Activated CD8-positive, alpha-beta T cell treated with anti-CD3 and anti-CD28 coated beads for 36 hours (primary cell): ENCODE measurements around the gene TBC1D16. TPM values are rescaled to one million over a fixed set of nuclear protein-coding genes. Genes with fewer than 3 reads are reported as not detected.

Experiments
- ATAC-seq: fragments of 200-7000 bp; cut with Tn5 transposase; one replicate; pipeline ENCODE4 v1.10.0; 2021; ENCODE audit warnings: mild to moderate bottlenecking, moderate library complexity
- CTCF ChIA-PET: fragments of 350-600 bp; sonication (Branson Sonifier 250); formaldehyde crosslinking; loops from one replicate; lab custom pipeline; 2021; ENCODE audit warnings: antibody characterized with exemption; lab: Charles Lee
- POLR2A ChIA-PET: fragments of 350-600 bp; sonication (Branson Sonifier 250); formaldehyde crosslinking; loops from one replicate; lab custom pipeline; 2021; ENCODE audit warnings: antibody characterized with exemption; lab: Charles Lee
- DNase-seq: peaks from one replicate; pipeline ENCODE4 v3.0.0-alpha.2; 2020
- H3K27ac Mint-ChIP-seq: one replicate; pipeline ENCODE4 v1.8.0; 2021; ENCODE audit warnings: mild to moderate bottlenecking, mixed read lengths
- H3K27me3 Mint-ChIP-seq: one replicate; pipeline ENCODE4 v1.8.0; 2021; ENCODE audit warnings: mixed read lengths
- H3K36me3 Mint-ChIP-seq: one replicate; pipeline ENCODE4 v1.8.0; 2021; ENCODE audit warnings: low read depth, mixed read lengths
- H3K4me1 Mint-ChIP-seq: one replicate; pipeline ENCODE4 v1.8.0; 2021; ENCODE audit warnings: low read depth, mixed read lengths
- H3K4me3 Mint-ChIP-seq: one replicate; pipeline ENCODE4 v1.8.0; 2021; ENCODE audit warnings: mild to moderate bottlenecking, moderate library complexity, mixed read lengths
- H3K9me3 Mint-ChIP-seq: one replicate; pipeline ENCODE4 v1.8.0; 2021; ENCODE audit warnings: mixed read lengths
- intact Hi-C: fragments of 100-400 bp; cut with micrococcal nuclease; formaldehyde crosslinking; loops from one replicate; pipeline ENCODE4 v1.10.0; 2022
- total RNA-seq, 2 experiments: library from RNA; stranded (reverse); gene quantifications; one replicate each; pipeline ENCODE4 v1.2.3, GENCODE V29; 2021
- TF ChIP-seq, protein P1 (sequence below): fragments of 200-600 bp; IDR thresholded peaks from one replicate; pipeline ENCODE4 v1.8.0; 2022; ENCODE audit warnings: antibody characterized with exemption, mild to moderate bottlenecking

Gene TBC1D16
- total RNA-seq, 2 experiments from 2014 or later, result 9.6 to 12.0 TPM

DNA sequence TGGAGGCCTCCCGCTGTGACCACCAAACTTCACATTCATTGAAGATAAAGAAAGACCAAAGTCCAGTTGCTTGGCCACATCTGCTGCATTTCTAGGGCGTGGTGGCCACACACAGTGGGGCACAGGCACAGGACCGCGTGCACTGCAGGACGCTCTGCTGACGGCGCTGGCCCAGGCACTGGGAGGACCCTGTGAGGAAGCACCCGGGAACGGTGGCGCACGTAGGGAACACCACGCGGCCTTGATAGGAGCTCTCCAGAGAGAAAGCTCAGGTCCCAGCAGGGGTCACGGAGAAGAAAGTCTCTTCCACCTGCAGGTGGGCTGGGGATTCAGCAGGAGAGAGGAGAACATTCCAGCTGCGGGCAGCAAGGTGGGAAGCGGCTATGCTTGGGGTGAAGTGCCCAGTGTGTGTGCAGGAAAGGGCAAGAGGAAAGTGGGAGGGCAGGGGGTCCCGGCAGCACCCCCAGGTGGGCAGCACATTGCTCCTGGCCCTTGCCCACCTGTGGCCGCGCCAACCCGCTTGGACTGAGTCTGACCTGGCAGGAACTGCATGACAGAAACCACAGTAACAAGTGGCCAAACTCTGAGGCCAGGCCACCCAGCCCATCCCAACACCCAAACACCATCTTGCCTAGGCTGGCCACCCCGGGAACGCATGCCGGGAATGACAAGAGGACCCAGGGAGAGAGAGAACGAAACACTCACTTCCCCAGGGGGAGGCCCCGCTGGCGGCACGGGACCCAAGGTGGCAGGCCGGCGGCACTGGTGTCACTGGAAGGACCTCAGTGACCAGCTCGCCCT, 32.8 kb downstream of the TBC1D16 start:
- ATAC-seq (no peak), DNase-seq (no peak)
- H3K4me3 Mint-ChIP-seq, result no peak overlapping the region
- no peaks in the 10 kb centered on the region for H3K36me3 Mint-ChIP-seq
- TF ChIP-seq, protein P1, sequence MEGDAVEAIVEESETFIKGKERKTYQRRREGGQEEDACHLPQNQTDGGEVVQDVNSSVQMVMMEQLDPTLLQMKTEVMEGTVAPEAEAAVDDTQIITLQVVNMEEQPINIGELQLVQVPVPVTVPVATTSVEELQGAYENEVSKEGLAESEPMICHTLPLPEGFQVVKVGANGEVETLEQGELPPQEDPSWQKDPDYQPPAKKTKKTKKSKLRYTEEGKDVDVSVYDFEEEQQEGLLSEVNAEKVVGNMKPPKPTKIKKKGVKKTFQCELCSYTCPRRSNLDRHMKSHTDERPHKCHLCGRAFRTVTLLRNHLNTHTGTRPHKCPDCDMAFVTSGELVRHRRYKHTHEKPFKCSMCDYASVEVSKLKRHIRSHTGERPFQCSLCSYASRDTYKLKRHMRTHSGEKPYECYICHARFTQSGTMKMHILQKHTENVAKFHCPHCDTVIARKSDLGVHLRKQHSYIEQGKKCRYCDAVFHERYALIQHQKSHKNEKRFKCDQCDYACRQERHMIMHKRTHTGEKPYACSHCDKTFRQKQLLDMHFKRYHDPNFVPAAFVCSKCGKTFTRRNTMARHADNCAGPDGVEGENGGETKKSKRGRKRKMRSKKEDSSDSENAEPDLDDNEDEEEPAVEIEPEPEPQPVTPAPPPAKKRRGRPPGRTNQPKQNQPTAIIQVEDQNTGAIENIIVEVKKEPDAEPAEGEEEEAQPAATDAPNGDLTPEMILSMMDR, result no peak
- peaks cover 14% of the 10 kb centered on the region for H3K4me1 Mint-ChIP-seq
- ChIA-PET POLR2A (no interaction called here), CTCF (interaction anchor here (6.7 kb wide), 1 partner anchor 11 kb away, joined by 67 read pairs; no protein-coding TSS in a partner anchor)
- no peaks in the 10 kb centered on the region for H3K27me3 Mint-ChIP-seq
- intact Hi-C loops, result no loop called here
- no peaks in the 10 kb centered on the region for H3K9me3 Mint-ChIP-seq
- H3K27ac Mint-ChIP-seq, result no peak overlapping the region

DNA sequence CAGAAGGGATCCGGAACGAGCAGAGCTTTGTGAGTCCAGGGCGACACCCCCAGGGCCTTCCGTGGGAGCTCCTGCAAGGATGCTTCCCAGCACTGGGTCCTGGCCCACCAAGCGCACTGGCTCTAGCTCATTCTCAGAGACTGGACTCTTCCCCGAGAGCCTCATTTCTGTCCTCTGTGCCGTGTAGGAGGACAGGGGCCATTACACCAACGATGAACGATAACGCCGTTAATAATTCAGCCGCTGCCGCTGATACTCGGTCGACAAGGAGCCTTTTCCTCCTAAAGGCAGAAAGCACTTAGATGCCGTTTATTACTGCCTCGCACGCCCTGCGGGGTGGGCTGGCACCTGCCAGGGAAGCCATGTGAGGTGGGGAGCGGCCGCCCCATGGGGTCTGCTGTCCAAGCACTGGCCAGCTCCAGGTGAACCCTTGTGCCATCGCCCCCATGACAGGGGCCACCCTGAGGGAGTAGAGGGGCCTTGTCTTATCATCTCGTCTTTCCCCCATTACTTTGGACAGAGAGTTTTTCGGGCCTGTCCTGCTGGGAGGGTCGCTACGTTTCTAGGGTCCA, 33.5 kb downstream of the TBC1D16 start:
- ChIA-PET CTCF (no interaction called here), POLR2A (interaction anchor here (0.6 kb wide), 1 partner anchor 144 kb away, joined by 3 read pairs; no protein-coding TSS in a partner anchor)
- Mint-ChIP-seq H3K27ac (no peak overlapping the region), H3K36me3 (no peaks in the 10 kb centered on the region), H3K9me3 (no peaks in the 10 kb centered on the region), H3K27me3 (no peaks in the 10 kb centered on the region), H3K4me3 (no peak overlapping the region), H3K4me1 (peaks cover 21% of the 10 kb centered on the region)
- TF ChIP-seq, protein P1, result no peak
- intact Hi-C loops, result no loop called here
- ATAC-seq, result no peak
- no peak for DNase-seq

DNA sequence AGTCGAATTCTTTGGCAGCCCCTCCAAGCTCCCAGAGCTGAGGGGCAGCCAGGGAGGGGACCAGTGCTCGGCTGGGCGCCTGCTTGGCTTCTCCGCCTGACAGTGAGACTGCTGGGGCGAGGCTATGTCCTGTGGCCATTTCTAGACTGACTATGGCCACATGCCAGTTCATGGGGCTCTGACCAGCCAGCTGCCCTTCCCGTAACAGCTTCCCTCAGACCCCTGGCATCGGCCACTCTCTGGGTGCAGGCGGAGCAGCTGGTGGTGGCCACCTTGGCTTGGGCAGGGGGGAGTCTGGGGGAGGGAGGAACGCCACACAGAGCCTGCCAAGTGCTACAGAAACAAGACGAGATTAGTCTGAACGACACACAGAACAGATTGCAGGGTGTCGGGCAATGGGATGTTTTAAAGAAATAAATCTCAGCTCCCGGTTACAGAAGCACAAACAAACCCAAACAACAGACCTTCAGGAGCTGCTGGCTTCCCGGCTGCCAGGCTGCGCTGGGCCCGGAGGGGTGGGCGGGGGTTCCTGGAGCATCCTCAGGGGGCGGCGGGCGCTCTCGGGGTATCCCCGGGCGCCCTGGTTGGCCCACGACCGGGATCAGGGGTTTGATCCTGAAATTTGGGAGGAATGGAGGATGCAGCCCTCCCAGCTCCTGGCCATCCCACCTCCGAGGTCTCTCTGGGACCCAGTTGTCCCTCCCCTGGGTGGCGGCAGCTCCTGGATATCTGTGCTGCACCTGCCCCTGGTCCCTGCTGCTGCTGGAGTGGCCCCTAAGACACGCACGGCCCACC, 34.5 kb downstream of the TBC1D16 start:
- POLR2A ChIA-PET, result interaction anchor here (0.5 to 0.8 kb wide), 2 partner anchors 34 to 414 kb away, joined by 3 read pairs; partner anchors contain the start of gene ENDOV

DNA sequence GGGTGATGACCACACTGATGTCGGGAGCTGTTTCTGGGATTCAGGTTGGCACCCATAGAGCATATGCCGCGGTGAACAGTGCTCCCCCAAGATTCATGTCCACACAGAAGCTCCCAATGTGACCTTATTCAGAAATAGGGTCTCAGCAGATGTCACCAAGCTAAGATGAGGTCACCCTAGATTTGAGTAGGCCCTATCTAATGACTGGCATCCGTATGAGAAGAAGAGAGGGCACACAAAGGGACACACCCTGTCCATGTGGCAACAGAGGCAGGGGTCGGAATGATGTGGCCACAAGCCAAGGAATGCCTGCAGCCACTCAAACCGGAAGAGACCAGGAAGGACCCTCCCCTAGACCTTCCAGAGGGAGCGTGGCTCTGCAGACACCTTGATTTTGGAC, 35.5 kb downstream of the TBC1D16 start:
- ATAC-seq (no peak), DNase-seq (no peak)
- TF ChIP-seq, protein P1, result no peak
- Mint-ChIP-seq H3K36me3 (no peaks in the 10 kb centered on the region), H3K4me3 (no peak overlapping the region), H3K9me3 (no peaks in the 10 kb centered on the region), H3K27ac (no peak overlapping the region), H3K27me3 (no peaks in the 10 kb centered on the region), H3K4me1 (peaks cover 31% of the 10 kb centered on the region)
- intact Hi-C loops, result no loop called here
- ChIA-PET POLR2A (interaction anchor here (1.5 kb wide), 1 partner anchor 9 kb away, joined by 4 read pairs; no protein-coding TSS in a partner anchor), CTCF (interaction anchor here (0.8 to 2.0 kb wide), 3 partner anchors 9 to 254 kb away, joined by 3 to 17 read pairs (median 3); no protein-coding TSS in a partner anchor)

More for the DNA sequence above, 34.5 kb downstream of the TBC1D16 start:
- DNase-seq, result no peak
- Mint-ChIP-seq H3K27me3 (no peaks in the 10 kb centered on the region), H3K36me3 (no peaks in the 10 kb centered on the region), H3K4me3 (no peak overlapping the region), H3K27ac (no peak overlapping the region), H3K9me3 (no peaks in the 10 kb centered on the region), H3K4me1 (peaks cover 30% of the 10 kb centered on the region)
- intact Hi-C loops, result no loop called here
- TF ChIP-seq, protein P1, result no peak
- no peak for ATAC-seq
- CTCF ChIA-PET, result no interaction called here
